Measurements from ENCODE around the gene SH3PXD2A.

Gene SH3PXD2A

DNA sequence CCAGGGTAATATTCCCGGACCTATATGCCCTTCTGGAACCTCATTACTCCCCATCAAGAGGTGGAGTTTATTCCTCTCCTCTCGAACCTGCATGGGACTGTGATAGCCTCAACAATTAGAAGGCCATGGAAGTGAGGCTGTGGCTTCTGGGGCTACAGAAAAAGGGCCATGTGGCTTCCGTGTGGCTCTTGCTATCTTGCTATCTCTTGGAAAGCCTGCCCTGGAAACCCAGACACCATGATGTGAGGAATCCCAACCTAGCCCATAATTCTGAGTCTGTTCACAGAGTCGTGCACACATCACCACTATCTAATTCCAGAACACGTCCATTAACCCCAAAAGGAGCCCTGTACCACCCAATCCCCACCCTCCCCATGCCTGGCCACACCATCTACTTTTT lies 20.8 kb upstream of the SH3PXD2A start:
- Histone ChIP-seq H3K27me3 (replicated peaks; ENCODE audit: control insufficient read depth, insufficient read depth, low read length) (no peaks in the 10 kb centered on the region), H3K9me3 (ENCODE audit: control insufficient read depth, low read length) (no peaks in the 10 kb centered on the region), H3K4me1 (ENCODE audit: control insufficient read depth, insufficient read depth, low read length) (peaks cover 9% of the 10 kb centered on the region), H3K9ac (ENCODE audit: low read length) (no peak overlapping the region), H3K36me3 (ENCODE audit: control insufficient read depth, insufficient read depth, low read length, severe bottlenecking) (peaks cover 29% of the 10 kb centered on the region), H3K4me3 (ENCODE audit: low read length) (no peak overlapping the region)
- no peak for DNase-seq (ENCODE audit: low read depth)

DNA sequence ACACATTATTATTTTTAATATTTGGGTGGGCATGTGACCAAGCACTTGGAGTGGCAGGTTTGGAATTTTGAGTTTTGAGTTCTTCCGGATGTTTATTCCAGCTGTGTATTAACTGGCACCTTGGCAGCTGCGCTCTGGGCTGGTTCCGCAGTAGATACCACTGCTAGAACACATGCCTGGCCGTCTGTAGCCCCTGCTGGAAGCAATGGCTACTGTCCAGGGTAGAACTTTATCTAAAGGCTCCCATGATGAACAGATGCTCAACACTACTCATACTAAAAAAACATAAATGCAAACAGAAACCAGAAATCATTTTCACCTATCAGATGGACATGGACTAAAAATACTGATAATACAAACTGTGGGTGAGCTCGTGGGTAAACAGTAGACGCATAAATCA lies 19.4 kb upstream of the SH3PXD2A start:
- no peak overlapping the region for H3K4me3 ChIP-seq (ENCODE audit: low read length)
- no peaks in the 10 kb centered on the region for H3K9me3 ChIP-seq (ENCODE audit: control insufficient read depth, low read length)
- H3K27me3 ChIP-seq (replicated peaks; ENCODE audit: control insufficient read depth, insufficient read depth, low read length), result no peaks in the 10 kb centered on the region
- H3K9ac ChIP-seq (ENCODE audit: low read length), result no peak overlapping the region
- peaks cover 23% of the 10 kb centered on the region for H3K4me1 ChIP-seq (ENCODE audit: control insufficient read depth, insufficient read depth, low read length)
- no peak for DNase-seq (ENCODE audit: low read depth)
- peaks cover 14% of the 10 kb centered on the region for H3K36me3 ChIP-seq (ENCODE audit: control insufficient read depth, insufficient read depth, low read length, severe bottlenecking)

DNA sequence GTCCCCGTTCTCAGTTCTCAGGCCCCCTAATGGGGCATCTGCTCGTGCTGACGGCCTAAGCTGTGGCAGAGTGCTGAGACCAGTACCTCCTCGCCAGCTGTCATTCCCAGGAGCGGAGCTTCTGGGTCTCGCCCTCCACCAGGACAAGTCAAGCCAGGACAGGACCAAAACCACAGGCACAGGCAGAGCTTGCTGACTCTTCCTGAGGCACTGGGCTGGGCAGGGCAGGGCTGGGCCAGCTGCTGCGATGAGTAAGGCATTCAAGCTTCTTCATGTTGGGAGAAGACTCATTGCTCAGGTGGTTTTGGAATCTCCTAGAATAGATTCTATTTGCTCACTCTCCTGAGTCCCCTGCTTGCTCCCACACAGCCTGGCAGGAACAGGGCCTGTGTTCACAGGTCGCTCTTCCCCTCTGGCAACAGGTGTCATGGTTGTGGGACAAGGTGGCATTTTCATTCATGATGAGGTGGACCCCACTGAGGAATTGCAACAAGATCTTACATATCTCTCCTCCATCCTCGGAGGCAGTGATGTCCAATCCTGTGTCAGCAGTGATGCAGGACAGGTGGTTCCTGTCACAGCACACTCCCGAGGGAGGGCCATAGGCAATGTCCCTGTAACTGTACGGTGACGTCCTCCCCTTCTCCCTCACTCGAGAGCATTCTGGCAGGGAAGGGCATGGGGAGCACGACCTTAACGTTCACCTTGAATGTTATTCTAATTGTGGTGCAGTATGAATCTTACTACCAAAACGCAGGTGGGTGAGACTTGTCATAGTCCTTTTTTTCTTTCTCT lies 17.0 kb upstream of the SH3PXD2A start:
- H3K36me3 ChIP-seq (ENCODE audit: control insufficient read depth, insufficient read depth, low read length, severe bottlenecking), result no peaks in the 10 kb centered on the region
- DNase-seq (ENCODE audit: low read depth), result no peak
- peaks cover 24% of the 10 kb centered on the region for H3K4me1 ChIP-seq (ENCODE audit: control insufficient read depth, insufficient read depth, low read length)
- no peaks in the 10 kb centered on the region for H3K9me3 ChIP-seq (ENCODE audit: control insufficient read depth, low read length)
- H3K9ac ChIP-seq (ENCODE audit: low read length), result no peak overlapping the region
- no peaks in the 10 kb centered on the region for H3K27me3 ChIP-seq (replicated peaks; ENCODE audit: control insufficient read depth, insufficient read depth, low read length)
- H3K4me3 ChIP-seq (ENCODE audit: low read length), result no peak overlapping the region

DNA sequence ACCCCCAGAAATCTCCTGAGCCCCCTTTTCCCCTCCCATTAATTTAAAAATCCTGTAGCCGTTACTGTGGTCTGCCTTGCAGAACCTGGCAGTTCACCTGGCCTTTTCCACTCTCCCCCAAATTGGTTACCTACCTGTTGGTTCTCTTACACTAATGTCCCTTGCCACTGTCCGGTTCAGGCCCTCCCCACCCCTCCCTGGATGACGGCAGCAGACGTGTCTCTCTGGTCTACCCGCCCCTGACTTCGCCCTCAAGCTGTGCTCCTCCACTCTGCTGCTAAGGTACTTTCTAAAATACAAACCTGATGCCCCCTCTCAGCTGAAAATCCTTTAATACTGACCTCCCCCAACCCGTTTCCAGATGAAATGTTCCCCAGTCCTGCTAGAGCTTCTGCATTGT lies 15.6 kb upstream of the SH3PXD2A start:
- Histone ChIP-seq H3K9me3 (ENCODE audit: control insufficient read depth, low read length) (no peaks in the 10 kb centered on the region), H3K4me3 (ENCODE audit: low read length) (peak overlapping the region; percentile 29), H3K9ac (ENCODE audit: low read length) (no peak overlapping the region), H3K36me3 (ENCODE audit: control insufficient read depth, insufficient read depth, low read length, severe bottlenecking) (no peaks in the 10 kb centered on the region), H3K4me1 (ENCODE audit: control insufficient read depth, insufficient read depth, low read length) (peaks cover 24% of the 10 kb centered on the region), H3K27me3 (replicated peaks; ENCODE audit: control insufficient read depth, insufficient read depth, low read length) (no peaks in the 10 kb centered on the region)
- no peak for DNase-seq (ENCODE audit: low read depth)

DNA sequence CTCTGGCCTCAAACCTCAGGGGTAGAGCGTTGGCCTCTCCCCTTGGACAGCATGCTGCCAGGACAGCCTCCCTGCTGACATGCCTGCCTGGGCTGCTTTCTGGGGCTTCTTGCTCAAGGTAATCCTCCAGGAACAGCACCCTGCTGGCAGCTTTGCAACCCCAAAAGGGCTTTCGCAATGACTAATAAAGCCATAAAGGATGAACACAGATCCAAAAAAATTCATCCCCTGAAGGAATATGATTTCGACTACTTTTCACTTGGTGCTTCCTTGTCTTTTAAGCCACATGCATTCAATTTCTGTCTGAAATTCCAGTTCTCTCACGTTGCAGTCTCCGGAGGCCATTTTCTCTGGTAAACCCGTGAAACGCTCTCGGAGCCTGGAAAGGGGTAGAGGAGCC lies 15.1 kb upstream of the SH3PXD2A start:
- Histone ChIP-seq H3K4me1 (ENCODE audit: control insufficient read depth, insufficient read depth, low read length) (peaks cover 24% of the 10 kb centered on the region), H3K36me3 (ENCODE audit: control insufficient read depth, insufficient read depth, low read length, severe bottlenecking) (no peaks in the 10 kb centered on the region), H3K9me3 (ENCODE audit: control insufficient read depth, low read length) (peaks cover 3% of the 10 kb centered on the region), H3K27me3 (replicated peaks; ENCODE audit: control insufficient read depth, insufficient read depth, low read length) (no peaks in the 10 kb centered on the region), H3K4me3 (ENCODE audit: low read length) (peak overlapping the region; percentile 29), H3K9ac (ENCODE audit: low read length) (no peak overlapping the region)
- peak; percentile 86 for DNase-seq (ENCODE audit: low read depth)

DNA sequence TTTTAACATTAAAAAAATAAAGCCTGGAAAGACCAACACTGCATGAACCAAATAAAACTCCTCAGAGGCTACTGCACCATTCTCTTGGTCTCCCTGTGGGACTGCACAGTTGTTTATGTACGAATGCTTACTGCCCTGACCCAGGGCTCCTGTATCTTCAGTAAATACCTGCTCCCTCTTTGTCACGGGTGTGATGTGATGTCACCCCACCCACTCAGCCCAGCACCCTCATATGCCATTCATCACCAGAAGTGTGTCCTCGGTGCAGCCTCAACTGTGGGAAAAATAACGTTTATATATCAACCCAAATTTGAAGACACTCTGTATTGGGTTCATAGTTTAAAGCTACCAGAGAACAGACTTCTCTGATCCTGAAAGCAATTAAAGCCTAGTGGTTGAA lies 14.0 kb upstream of the SH3PXD2A start:
- H3K9ac ChIP-seq (ENCODE audit: low read length), result no peak overlapping the region
- H3K27me3 ChIP-seq (replicated peaks; ENCODE audit: control insufficient read depth, insufficient read depth, low read length), result no peaks in the 10 kb centered on the region
- peaks cover 22% of the 10 kb centered on the region for H3K4me1 ChIP-seq (ENCODE audit: control insufficient read depth, insufficient read depth, low read length)
- DNase-seq (ENCODE audit: low read depth), result no peak
- no peak overlapping the region for H3K4me3 ChIP-seq (ENCODE audit: low read length)
- no peaks in the 10 kb centered on the region for H3K36me3 ChIP-seq (ENCODE audit: control insufficient read depth, insufficient read depth, low read length, severe bottlenecking)
- peaks cover 12% of the 10 kb centered on the region for H3K9me3 ChIP-seq (ENCODE audit: control insufficient read depth, low read length)

DNA sequence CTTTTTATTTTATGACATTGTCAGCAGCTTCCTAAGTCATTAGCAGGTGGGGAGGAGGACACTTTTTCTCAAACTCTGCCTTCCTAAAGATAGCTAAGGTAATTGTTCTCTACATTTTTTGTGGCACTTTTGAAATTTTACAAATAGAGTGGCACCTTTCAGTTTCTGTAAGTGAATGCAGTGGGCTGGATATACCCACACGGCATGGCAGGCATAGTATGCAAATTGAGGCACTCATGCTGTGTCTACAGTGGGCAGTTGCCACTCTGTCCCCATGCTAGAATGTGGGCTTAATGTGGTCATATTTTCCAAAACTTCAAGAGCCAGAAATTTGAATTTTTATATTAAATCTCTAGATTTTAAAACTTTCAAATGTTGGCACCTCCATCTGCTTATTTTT lies 12.8 kb upstream of the SH3PXD2A start:
- no peak overlapping the region for H3K4me3 ChIP-seq (ENCODE audit: low read length)
- peaks cover 12% of the 10 kb centered on the region for H3K9me3 ChIP-seq (ENCODE audit: control insufficient read depth, low read length)
- no peak for DNase-seq (ENCODE audit: low read depth)
- peaks cover 16% of the 10 kb centered on the region for H3K4me1 ChIP-seq (ENCODE audit: control insufficient read depth, insufficient read depth, low read length)
- H3K9ac ChIP-seq (ENCODE audit: low read length), result no peak overlapping the region
- no peaks in the 10 kb centered on the region for H3K27me3 ChIP-seq (replicated peaks; ENCODE audit: control insufficient read depth, insufficient read depth, low read length)
- no peaks in the 10 kb centered on the region for H3K36me3 ChIP-seq (ENCODE audit: control insufficient read depth, insufficient read depth, low read length, severe bottlenecking)

DNA sequence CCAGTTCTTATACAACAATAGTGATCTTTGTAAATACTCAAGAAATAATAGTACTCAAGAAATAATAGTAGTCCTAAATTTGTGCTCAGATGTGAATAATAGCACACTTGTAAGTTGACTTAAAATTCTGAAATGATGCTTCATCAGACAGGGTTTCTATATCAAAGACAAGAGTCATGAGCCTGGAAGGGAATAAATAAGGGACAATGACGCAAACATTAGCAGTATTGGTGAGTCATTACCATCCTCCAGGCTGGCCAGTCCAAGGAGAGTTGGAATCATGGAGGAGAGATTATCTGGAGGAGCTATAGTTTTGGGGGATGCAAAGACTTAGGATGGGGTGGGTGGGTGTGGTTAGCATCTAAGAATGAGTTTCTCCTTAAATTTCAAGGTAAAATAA lies 6.1 kb upstream of the SH3PXD2A start:
- no peaks in the 10 kb centered on the region for H3K4me1 ChIP-seq (ENCODE audit: control insufficient read depth, insufficient read depth, low read length)
- no peak overlapping the region for H3K9ac ChIP-seq (ENCODE audit: low read length)
- peaks cover 12% of the 10 kb centered on the region for H3K9me3 ChIP-seq (ENCODE audit: control insufficient read depth, low read length)
- no peak for DNase-seq (ENCODE audit: low read depth)
- no peaks in the 10 kb centered on the region for H3K36me3 ChIP-seq (ENCODE audit: control insufficient read depth, insufficient read depth, low read length, severe bottlenecking)
- no peaks in the 10 kb centered on the region for H3K27me3 ChIP-seq (replicated peaks; ENCODE audit: control insufficient read depth, insufficient read depth, low read length)
- no peak overlapping the region for H3K4me3 ChIP-seq (ENCODE audit: low read length)

DNA sequence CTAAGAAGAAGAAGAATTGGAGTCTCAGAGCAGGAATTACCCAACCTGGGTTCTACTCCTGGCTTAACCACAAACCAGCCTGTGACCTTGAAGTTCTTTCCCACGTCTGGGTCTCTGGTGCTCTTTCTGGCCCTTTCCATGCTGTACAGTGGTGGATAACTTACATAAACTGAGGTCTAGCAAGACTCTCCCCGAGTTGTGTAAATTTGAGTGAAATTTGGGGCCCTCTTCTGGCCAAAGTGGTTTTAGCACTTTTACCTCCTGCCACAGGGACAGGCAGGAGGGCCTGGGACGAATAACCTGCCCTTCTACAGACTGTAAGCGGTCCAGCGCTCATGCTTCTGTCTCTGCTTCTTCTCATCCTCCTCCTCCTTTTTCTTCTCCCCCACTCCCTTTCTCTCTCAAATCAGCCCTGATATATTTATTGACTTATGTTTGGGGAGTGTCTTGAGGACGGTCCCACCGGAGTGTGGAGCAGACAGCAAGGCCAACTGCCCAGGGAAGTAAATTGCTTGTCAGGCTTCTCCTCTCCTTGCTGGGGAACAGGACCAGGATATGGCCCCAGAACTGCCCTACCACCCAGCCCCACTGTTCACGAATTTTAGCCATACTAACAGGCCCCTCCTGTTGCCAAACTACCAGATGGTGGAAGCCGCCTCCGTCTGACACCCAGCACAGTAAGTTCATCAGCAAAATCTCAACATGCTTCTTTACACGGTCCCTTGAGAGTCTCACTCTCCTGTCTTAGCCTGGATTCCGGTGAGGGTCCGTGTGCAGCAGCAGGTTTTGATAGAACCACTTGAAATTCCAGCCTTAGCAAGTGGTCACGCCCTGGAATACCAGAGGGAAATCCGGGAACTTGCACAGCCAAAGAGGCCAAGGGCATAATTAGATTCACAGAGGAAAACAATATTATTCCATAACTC lies 4.0 kb upstream of the SH3PXD2A start:
- peak; percentile 82 for DNase-seq (ENCODE audit: low read depth)
- H3K36me3 ChIP-seq (ENCODE audit: control insufficient read depth, insufficient read depth, low read length, severe bottlenecking), result no peaks in the 10 kb centered on the region
- H3K9me3 ChIP-seq (ENCODE audit: control insufficient read depth, low read length), result no peaks in the 10 kb centered on the region
- H3K9ac ChIP-seq (ENCODE audit: low read length), result no peak overlapping the region
- H3K4me3 ChIP-seq (ENCODE audit: low read length), result no peak overlapping the region
- no peaks in the 10 kb centered on the region for H3K27me3 ChIP-seq (replicated peaks; ENCODE audit: control insufficient read depth, insufficient read depth, low read length)
- peaks cover 10% of the 10 kb centered on the region for H3K4me1 ChIP-seq (ENCODE audit: control insufficient read depth, insufficient read depth, low read length)

DNA sequence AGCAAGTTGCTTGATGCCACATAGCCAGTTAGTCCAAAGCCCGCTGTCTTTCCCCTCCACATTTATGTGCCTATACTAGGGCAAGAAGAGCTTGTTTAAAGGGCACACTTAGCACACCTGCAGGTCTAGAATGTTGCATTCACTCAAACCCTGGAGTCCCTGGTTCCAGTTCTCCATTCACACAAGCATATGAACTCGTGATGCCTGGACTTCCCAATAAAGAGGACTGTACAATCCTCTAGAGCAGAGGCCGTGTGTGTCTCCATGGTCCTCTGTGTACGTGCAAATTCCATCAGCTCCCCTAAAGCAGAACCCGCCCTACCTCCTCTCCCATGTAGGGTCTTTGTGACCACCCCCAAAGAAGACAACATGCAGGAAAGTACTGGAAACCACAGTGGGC lies 3.0 kb upstream of the SH3PXD2A start:
- H3K9me3 ChIP-seq (ENCODE audit: control insufficient read depth, low read length), result no peaks in the 10 kb centered on the region
- H3K36me3 ChIP-seq (ENCODE audit: control insufficient read depth, insufficient read depth, low read length, severe bottlenecking), result no peaks in the 10 kb centered on the region
- no peak for DNase-seq (ENCODE audit: low read depth)
- no peaks in the 10 kb centered on the region for H3K27me3 ChIP-seq (replicated peaks; ENCODE audit: control insufficient read depth, insufficient read depth, low read length)
- peaks cover 21% of the 10 kb centered on the region for H3K4me1 ChIP-seq (ENCODE audit: control insufficient read depth, insufficient read depth, low read length)
- H3K4me3 ChIP-seq (ENCODE audit: low read length), result no peak overlapping the region
- no peak overlapping the region for H3K9ac ChIP-seq (ENCODE audit: low read length)

DNA sequence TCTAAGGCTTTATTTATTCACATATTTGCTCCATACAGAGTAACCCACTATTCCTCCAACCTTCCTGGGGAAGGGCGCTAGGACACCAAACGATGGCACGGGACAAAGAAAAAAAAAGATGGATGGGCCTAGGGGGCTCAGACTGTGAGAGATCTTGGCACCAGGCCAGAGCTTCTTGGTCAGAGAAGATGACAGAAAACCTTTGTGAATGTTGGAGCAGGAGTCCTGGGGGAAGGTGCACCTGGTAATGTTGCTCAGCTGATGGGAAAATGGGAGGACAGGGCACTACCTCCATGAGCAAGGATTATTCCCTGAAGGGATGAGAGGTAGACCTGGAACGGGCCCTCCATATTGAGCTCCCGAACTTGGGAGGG lies 1.4 kb upstream of the SH3PXD2A start:
- H3K36me3 ChIP-seq (ENCODE audit: control insufficient read depth, insufficient read depth, low read length, severe bottlenecking), result no peaks in the 10 kb centered on the region
- peaks cover 36% of the 10 kb centered on the region for H3K4me1 ChIP-seq (ENCODE audit: control insufficient read depth, insufficient read depth, low read length)
- H3K27me3 ChIP-seq (replicated peaks; ENCODE audit: control insufficient read depth, insufficient read depth, low read length), result no peaks in the 10 kb centered on the region
- no peak for DNase-seq (ENCODE audit: low read depth)
- H3K9me3 ChIP-seq (ENCODE audit: control insufficient read depth, low read length), result no peaks in the 10 kb centered on the region
- H3K9ac ChIP-seq (ENCODE audit: low read length), result no peak overlapping the region
- H3K4me3 ChIP-seq (ENCODE audit: low read length), result no peak overlapping the region
